WI38 (cell line): ENCODE results near the gene PASD1.
"Not testable (repeated sequence)": the region's sequence is repeated elsewhere in the genome, so short reads cannot be mapped to it uniquely, and the experiment has no call there.

ENCODE experiments used
- H3K4me3 ChIP-seq: 2 replicates; pipeline ENCODE4 v1.5.1; 2011; ENCODE audit warnings: low read depth, mild to moderate bottlenecking, control low read depth, low read length
- TF ChIP-seq, protein P1 (sequence below): IDR thresholded peaks from 2 replicates; pipeline ENCODE4 v1.5.1; 2012; ENCODE audit warnings: low read depth, mild to moderate bottlenecking, control low read depth, low read length

PASD1 gene

DNA sequence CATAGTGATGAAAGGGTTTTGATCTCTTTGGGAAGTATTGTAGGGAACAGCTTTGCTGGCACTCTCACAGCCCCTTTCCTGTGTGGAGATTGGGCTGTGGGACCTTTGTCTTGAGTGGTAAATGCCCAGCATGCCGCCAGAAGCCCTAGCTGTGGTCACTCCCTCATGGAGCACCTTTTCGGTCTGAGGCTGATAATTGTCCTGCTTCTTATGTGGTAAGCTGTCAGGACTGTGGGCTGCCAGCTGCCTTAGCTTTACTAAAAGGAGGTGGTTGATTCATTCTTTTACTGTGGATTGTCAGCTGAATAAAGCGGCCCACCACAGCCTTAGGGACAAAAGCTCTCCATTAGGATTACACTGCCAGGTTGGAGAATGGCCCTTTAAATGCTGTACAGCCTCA, 7.1 kb downstream of the PASD1 start:
- no peak overlapping the region for H3K4me3 ChIP-seq
- TF ChIP-seq, protein P1, sequence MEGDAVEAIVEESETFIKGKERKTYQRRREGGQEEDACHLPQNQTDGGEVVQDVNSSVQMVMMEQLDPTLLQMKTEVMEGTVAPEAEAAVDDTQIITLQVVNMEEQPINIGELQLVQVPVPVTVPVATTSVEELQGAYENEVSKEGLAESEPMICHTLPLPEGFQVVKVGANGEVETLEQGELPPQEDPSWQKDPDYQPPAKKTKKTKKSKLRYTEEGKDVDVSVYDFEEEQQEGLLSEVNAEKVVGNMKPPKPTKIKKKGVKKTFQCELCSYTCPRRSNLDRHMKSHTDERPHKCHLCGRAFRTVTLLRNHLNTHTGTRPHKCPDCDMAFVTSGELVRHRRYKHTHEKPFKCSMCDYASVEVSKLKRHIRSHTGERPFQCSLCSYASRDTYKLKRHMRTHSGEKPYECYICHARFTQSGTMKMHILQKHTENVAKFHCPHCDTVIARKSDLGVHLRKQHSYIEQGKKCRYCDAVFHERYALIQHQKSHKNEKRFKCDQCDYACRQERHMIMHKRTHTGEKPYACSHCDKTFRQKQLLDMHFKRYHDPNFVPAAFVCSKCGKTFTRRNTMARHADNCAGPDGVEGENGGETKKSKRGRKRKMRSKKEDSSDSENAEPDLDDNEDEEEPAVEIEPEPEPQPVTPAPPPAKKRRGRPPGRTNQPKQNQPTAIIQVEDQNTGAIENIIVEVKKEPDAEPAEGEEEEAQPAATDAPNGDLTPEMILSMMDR = no peak

DNA sequence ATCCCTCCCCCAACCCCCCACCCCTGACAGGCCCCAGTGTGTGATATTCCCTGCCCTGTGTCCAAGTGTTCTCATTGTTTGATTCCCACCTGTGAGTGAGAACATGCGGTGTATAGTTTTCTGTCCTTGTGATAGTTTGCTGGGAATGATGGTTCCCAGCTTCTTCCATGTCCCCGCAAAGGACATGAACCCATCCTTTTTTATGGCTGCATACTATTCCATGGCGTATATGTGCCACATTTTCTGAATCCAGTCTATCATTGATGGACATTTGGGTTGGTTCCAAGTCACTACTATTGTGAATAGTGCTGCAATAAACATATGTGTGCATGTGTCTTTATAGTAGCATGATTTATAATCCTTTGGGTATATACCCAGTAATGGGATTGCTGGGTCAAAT, 29.9 kb downstream of the PASD1 start:
- not testable (repeated sequence) for H3K4me3 ChIP-seq

DNA sequence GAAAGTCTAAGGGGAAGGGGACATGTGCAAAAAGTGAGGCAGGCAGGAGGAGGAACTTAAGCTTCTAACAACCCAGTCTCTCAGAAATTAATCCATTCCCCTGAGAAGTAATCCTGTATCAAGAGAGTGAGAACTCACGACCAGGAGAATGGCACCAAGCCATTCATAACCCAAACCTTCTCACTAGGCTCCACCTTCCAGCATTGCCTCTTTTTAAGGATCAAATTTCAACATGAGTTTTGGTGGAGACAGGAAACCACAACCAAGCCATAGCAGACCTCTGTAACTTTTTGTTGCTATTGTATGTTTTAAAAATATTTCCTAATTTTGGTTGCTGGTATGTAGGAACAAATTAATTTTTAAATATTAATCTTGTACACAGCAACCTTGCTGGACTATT, 32.8 kb downstream of the PASD1 start:
- TF ChIP-seq, protein P1 = no peak
- H3K4me3 ChIP-seq = no peak overlapping the region

DNA sequence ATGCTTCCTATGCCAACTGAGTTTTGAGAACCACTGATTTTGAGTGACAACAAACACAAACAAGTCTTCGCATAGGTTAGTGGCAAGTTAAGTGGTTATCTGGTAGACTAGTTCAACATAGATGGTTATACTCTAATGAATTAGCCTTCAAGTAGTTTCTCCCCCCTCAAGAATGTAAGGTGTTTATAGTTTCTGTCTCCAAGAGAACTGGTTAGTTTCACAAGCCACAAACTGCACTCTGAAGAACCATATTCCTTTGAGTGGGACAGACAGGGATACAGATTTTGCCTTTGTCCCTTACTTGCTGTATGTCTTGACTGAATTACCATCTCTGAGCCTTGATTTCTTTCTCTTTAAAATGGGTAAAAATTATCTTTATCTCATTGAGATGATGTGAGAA, 41.5 kb downstream of the PASD1 start:
- TF ChIP-seq, protein P1 = no peak
- no peak overlapping the region for H3K4me3 ChIP-seq

DNA sequence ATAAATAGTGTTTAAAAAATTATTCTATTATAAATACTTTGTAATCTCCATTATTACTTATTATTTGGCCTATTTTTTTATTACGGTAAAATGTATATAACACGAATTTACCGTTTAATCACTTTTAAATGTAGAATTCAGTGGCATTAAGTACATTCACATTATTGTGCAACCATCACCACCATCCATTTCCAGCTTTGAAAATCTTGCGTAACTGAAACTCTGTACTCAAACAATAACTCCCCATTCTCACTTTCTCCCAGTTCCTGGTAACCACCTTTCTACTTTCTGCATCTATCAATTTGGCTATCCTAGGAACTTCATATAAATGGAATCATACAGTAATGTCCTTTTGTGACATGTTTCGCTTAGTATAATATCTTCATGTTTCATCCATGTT, 45.7 kb downstream of the PASD1 start:
- no peak overlapping the region for H3K4me3 ChIP-seq
- TF ChIP-seq, protein P1 = no peak

DNA sequence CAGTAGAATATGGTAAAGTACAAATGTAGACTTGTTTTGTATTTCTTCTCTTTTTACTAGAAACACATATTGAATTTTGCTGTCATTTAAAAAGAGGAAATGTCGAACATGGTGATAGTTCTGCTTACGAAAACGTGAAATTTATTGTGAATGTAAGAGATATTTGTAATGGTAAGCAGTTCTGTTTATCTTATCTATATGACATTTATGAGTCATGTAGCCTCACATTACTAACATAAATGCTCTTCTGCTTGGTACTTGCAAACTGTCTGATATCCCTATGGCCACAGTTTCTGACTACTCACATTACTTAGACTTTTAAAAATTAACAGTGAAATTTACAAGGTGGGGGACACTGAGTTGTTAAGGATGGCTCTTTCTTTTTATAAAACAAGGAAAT, 57.9 kb downstream of the PASD1 start:
- no peak overlapping the region for H3K4me3 ChIP-seq
- TF ChIP-seq, protein P1 = no peak

DNA sequence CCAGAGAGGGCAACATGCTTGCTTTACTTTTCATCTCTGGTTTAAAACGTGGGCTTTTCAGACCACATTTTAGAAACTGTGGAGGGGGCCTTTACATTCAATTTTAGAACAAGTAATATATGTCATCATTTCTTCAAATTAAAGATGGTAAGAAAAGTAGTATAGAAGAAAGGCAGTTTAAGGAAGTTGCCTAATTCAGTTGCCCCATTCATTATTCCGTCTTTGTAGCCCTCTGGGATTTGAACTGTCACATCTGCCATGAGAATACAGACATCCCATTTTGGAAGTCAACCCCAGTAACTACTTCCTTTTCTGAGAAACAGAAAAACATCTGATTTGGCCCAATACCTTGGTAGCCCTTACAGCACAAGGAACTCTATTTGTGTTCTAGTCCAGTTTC, 61.2 kb downstream of the PASD1 start:
- TF ChIP-seq, protein P1 = no peak
- no peak overlapping the region for H3K4me3 ChIP-seq

DNA sequence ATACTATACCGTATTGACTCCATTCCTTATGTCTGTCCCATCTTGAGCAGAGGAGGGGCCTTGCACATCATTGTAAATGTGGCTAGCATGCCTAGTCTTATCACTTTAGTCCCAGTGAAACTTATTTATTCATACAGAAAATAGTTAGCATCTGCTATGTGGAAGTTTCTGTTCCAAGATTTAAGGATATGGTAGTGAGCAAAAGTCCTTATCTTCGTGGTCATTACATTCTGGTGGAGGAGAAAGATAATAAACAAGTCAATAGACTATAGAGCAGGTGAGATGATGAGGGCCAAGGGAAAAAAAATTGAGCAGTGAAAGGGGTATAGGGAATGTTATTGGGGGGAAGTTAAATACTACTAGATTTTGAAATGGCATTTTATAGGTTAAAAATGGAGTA, 68.3 kb downstream of the PASD1 start:
- no peak overlapping the region for H3K4me3 ChIP-seq
- TF ChIP-seq, protein P1 = no peak
